Kidney tubule cell (primary cell): ENCODE data around the gene MAGI2.

Experiments used
- DNase-seq: peaks from one replicate; pipeline ENCODE4 v3.0.0-alpha.2; 2018; ENCODE audit warnings: low spot score

MAGI2 gene

GRCh38 chr7:78175330-78176100, 1278.0 kb downstream of the MAGI2 start:
- DNase-seq: no peak

GRCh38 chr7:78173666-78174065, 1279.8 kb downstream of the MAGI2 start:
- DNase-seq: no peak

- no peak for DNase-seq
These were observed 1280.4 kb downstream of the MAGI2 start for GRCh38 chr7:78172933-78173591.

- DNase-seq: no peak
These were observed 1281.2 kb downstream of the MAGI2 start for GRCh38 chr7:78172267-78172757.

- DNase-seq: no peak
These were observed 1282.1 kb downstream of the MAGI2 start for GRCh38 chr7:78171398-78171797.

GRCh38 chr7:78170815-78171214, 1282.7 kb downstream of the MAGI2 start:
- no peak for DNase-seq

- DNase-seq: no peak
These were observed 1283.5 kb downstream of the MAGI2 start for GRCh38 chr7:78169992-78170391.

- DNase-seq: no peak
These were observed 1284.6 kb downstream of the MAGI2 start for GRCh38 chr7:78168865-78169264.

GRCh38 chr7:78167860-78168259, 1285.6 kb downstream of the MAGI2 start:
- DNase-seq: no peak

GRCh38 chr7:78165854-78166253, 1287.6 kb downstream of the MAGI2 start:
- DNase-seq: no peak

- no peak for DNase-seq
These were observed 1288.0 kb downstream of the MAGI2 start for GRCh38 chr7:78165454-78165853.

- DNase-seq: no peak
These were observed 1289.0 kb downstream of the MAGI2 start for GRCh38 chr7:78164459-78164858.

GRCh38 chr7:78161781-78162180, 1291.7 kb downstream of the MAGI2 start:
- no peak for DNase-seq

GRCh38 chr7:78159545-78159944, 1293.9 kb downstream of the MAGI2 start:
- DNase-seq: no peak

GRCh38 chr7:78153285-78153684, 1300.2 kb downstream of the MAGI2 start:
- DNase-seq: no peak

GRCh38 chr7:78151229-78151628, 1302.2 kb downstream of the MAGI2 start:
- peak; percentile 82 for DNase-seq

- DNase-seq: peak; percentile 58
These were observed 1303.7 kb downstream of the MAGI2 start for GRCh38 chr7:78149787-78150186.

- DNase-seq: peak; percentile 44
These were observed 1305.1 kb downstream of the MAGI2 start for GRCh38 chr7:78148166-78148894.

GRCh38 chr7:78146546-78146945, 1306.9 kb downstream of the MAGI2 start:
- no peak for DNase-seq

GRCh38 chr7:78143661-78144060, 1309.8 kb downstream of the MAGI2 start:
- DNase-seq: no peak

- peak; percentile 12 for DNase-seq
These were observed 1311.8 kb downstream of the MAGI2 start for GRCh38 chr7:78141522-78142281.

GRCh38 chr7:78140109-78140508, 1313.4 kb downstream of the MAGI2 start:
- no peak for DNase-seq
